Common myeloid progenitor, CD34-positive (primary cell): Measurements from ENCODE around the gene MLLT3.

Experiments used
- CTCF ChIA-PET: fragments of 350-600 bp; sonication (Branson Sonifier 250); formaldehyde crosslinking; loops from one replicate; lab custom pipeline; 2021; ENCODE audit warnings: antibody characterized with exemption; lab: Charles Lee
- POLR2A ChIA-PET: fragments of 350-600 bp; sonication (Branson Sonifier 250); formaldehyde crosslinking; loops from one replicate; lab custom pipeline; 2021; ENCODE audit warnings: antibody characterized with exemption; lab: Charles Lee
- DNase-seq, 3 donors: peaks; one replicate each; pipeline versions ENCODE4 v3.0.0 to v3.0.0-alpha.2; 2013
- H3K27ac ChIP-seq, 2 experiments: 1 replicate in 1 of 2; 2 replicates in 1 of 2; pipeline ENCODE4 v1.7.0; 2013; ENCODE audit warnings: inconsistent platforms in 2 of 2, low read length in 2 of 2, mild to moderate bottlenecking in 2 of 2, low read depth in 1 of 2, moderate library complexity in 1 of 2; ENCODE audit not compliant: severe bottlenecking in 2 of 2, insufficient read depth in 1 of 2, poor library complexity in 1 of 2
- H3K27me3 ChIP-seq, 5 experiments: replicated peaks in 2 of 5; 1 replicate in 3 of 5; 2 replicates in 2 of 5; pipeline versions ENCODE4 v1.6.1 to v1.7.0; 2013; ENCODE audit warnings: low read length in 4 of 5, mild to moderate bottlenecking in 2 of 5, moderate library complexity in 2 of 5, inconsistent platforms in 1 of 5; ENCODE audit not compliant: insufficient read depth in 5 of 5, control insufficient read depth in 4 of 5
- H3K36me3 ChIP-seq, 4 experiments: 1 replicate in 2 of 4; 2 replicates in 2 of 4; pipeline versions ENCODE4 v1.6.1 to v1.7.0; 2013; ENCODE audit warnings: low read length in 3 of 4, control low read depth in 1 of 4, mild to moderate bottlenecking in 1 of 4; ENCODE audit not compliant: control insufficient read depth in 4 of 4, insufficient read depth in 4 of 4
- H3K4me1 ChIP-seq, 4 experiments: 1 replicate in 3 of 4; 2 replicates in 1 of 4; pipeline versions ENCODE4 v1.6.1 to v1.7.1; 2013; ENCODE audit warnings: low read length in 3 of 4, mild to moderate bottlenecking in 3 of 4, control low read depth in 1 of 4, inconsistent platforms in 1 of 4, moderate library complexity in 1 of 4; ENCODE audit not compliant: control insufficient read depth in 4 of 4, insufficient read depth in 4 of 4; ENCODE audit errors: control extremely low read depth in 1 of 4
- H3K4me3 ChIP-seq, 7 experiments: 1 replicate in 4 of 7; 2 replicates in 3 of 7; pipeline versions ENCODE4 v1.5.1 to v1.7.0; 2013; ENCODE audit warnings: mild to moderate bottlenecking in 7 of 7, low read length in 6 of 7, moderate library complexity in 6 of 7, inconsistent platforms in 2 of 7, low read depth in 2 of 7, control low read depth in 1 of 7; ENCODE audit not compliant: insufficient read depth in 4 of 7, control insufficient read depth in 1 of 7; ENCODE audit errors: extremely low read depth in 1 of 7
- H3K9me3 ChIP-seq, 5 experiments: 1 replicate in 4 of 5; 2 replicates in 1 of 5; pipeline versions ENCODE4 v1.6.1 to v1.7.1; 2013; ENCODE audit warnings: low read length in 4 of 5, mild to moderate bottlenecking in 2 of 5, inconsistent platforms in 1 of 5, low read depth in 1 of 5, moderate library complexity in 1 of 5; ENCODE audit not compliant: control insufficient read depth in 4 of 5, insufficient read depth in 2 of 5; ENCODE audit errors: control extremely low read depth in 1 of 5
- WGBS: methylation state at CpG from one replicate; pipeline ENCODE4 v1.1.5; 2013; ENCODE audit not compliant: insufficient coverage; 5-methylcytosine and 5-hydroxymethylcytosine counted together

MLLT3 gene

DNA sequence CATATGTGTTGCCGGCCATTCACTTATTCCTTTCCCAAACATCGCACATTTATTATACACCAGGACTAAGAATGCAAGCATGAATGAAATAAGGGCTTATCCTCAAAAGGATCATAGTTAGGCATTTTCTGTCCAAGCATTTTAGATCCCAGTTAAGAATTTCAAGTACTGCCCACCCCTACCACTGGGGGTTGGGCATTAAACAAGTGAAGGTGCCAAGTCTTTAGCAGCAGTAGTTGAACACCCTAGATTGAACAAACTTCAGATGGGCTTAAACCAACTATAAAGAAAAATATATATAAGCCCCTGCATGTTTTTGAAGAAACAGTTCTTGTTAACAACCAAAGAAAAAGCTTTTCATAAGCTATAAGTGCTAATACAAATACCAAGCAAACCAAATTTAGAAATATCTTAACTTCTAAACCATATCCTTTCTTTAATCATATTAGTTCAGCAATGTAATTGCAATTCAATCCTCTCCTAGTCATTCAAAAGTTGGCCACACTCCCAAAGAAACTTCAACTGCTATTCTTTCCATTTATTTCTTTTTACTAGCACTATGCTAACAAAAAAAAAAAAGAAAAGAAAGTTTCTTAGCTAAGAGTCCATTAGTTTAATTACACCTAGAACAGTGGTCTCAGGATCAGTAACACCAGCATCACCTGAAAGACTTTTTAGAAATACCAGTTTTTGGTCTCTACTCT, 149.8 kb downstream of the MLLT3 start:
- H3K27ac ChIP-seq: no peak overlapping the region
- no peaks in the 10 kb centered on the region for H3K27me3 ChIP-seq
- no peak for DNase-seq
- H3K4me3 ChIP-seq: no peak overlapping the region
- ChIA-PET POLR2A (no interaction called here), CTCF (no interaction called here)
- H3K4me1 ChIP-seq: no peaks in the 10 kb centered on the region
- 100% methylated on average over 2 of the region's 2 CpGs for WGBS
- H3K36me3 ChIP-seq: no peaks in the 10 kb centered on the region
- H3K9me3 ChIP-seq: peaks cover 0 to 6% (median 0%) of the 10 kb centered on the region in 5 experiments

DNA sequence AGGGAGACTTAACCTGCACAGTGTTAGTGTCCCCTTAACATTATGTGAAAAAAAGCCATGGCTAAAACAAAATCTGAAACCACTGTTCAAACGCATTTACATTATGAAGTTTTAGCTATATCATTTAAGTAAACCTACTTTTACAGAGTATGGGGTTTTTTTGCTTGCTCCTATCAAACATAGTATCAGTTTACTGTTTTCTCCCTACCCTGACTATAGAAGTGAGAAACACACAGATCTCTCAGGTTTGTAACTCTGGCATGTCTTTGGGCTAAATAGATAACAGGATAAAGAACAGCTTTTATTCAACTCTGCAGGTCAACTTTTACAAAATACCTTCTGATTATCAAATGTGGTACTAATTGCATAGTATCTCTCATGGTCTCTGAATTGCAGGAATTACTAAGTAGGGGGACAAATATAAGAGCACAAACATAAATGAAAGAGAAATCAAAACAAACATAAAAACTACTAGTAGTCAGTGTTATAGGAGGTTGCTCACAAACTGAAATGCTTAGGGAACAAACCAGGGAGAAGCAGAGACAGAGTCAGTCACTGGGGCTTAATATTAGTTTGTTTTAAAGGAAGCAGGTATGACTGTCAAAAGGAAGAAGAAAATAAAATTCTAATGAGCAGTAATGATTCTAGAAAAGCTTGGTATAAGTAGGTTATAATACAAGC, 155.8 kb downstream of the MLLT3 start:
- no CpG with 5 or more reads among the region's 1 CpG for WGBS
- Histone ChIP-seq H3K4me1 (peaks cover 0 to 4% (median 2%) of the 10 kb centered on the region in 4 experiments), H3K9me3 (peaks cover 0 to 6% (median 0%) of the 10 kb centered on the region in 5 experiments), H3K27ac (no peak overlapping the region), H3K27me3 (no peaks in the 10 kb centered on the region), H3K36me3 (no peaks in the 10 kb centered on the region), H3K4me3 (no peak overlapping the region)
- DNase-seq: no peak
- ChIA-PET CTCF (interaction anchor here (1.0 to 2.0 kb wide), 2 partner anchors 8 to 29 kb away, joined by 3 to 5 read pairs; no protein-coding TSS in a partner anchor), POLR2A (no interaction called here)

- ChIA-PET CTCF (interaction anchor here (2.0 kb wide), 1 partner anchor 11 kb away, joined by 5 read pairs; no protein-coding TSS in a partner anchor), POLR2A (interaction anchor here (0.6 kb wide), 1 partner anchor 82 kb away, joined by 3 read pairs; no protein-coding TSS in a partner anchor)
- WGBS: 100% methylated on average over 2 of the region's 4 CpGs
Observed at GRCh38 chr9:20464242-20464641, 158.1 kb downstream of the MLLT3 start.

DNA sequence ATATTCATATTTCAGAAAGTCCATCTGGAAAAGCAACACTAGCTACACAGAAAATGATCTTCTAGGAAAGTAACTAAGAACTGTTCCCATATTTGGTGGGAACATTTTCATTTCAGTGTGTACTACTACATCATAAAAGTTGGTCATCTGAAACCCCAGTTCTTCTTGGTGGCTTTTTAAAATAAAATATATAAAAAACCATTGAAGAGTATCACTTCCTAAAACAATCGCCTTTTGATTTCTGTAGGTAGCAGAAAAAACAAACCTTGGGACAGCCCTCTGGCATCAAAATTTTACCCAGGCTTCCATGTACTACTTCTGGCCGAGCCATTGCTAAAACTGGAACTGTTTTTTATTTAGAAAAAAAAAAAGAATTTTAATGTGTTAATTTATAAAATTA, 158.5 kb downstream of the MLLT3 start:
- WGBS: no CpG with 5 or more reads among the region's 2 CpGs

More at GRCh38 chr9:20464242-20464641, 158.1 kb downstream of the MLLT3 start:
- Histone ChIP-seq H3K36me3 (no peaks in the 10 kb centered on the region), H3K4me1 (peaks cover 0 to 6% (median 2%) of the 10 kb centered on the region in 4 experiments), H3K4me3 (no peak overlapping the region), H3K9me3 (peaks cover 0 to 3% (median 0%) of the 10 kb centered on the region in 5 experiments), H3K27me3 (no peaks in the 10 kb centered on the region), H3K27ac (no peak overlapping the region)
- DNase-seq: no peak

GRCh38 chr9:20462410-20462809, 159.9 kb downstream of the MLLT3 start:
- POLR2A ChIA-PET: no interaction called here

More for the DNA sequence above, 158.5 kb downstream of the MLLT3 start:
- ChIA-PET CTCF (no interaction called here), POLR2A (interaction anchor here (0.6 kb wide), 1 partner anchor 82 kb away, joined by 3 read pairs; no protein-coding TSS in a partner anchor)
- DNase-seq: no peak
- Histone ChIP-seq H3K27ac (no peak overlapping the region), H3K4me1 (peaks cover 0 to 6% (median 2%) of the 10 kb centered on the region in 4 experiments), H3K36me3 (no peaks in the 10 kb centered on the region), H3K4me3 (no peak overlapping the region), H3K9me3 (no peaks in the 10 kb centered on the region), H3K27me3 (no peaks in the 10 kb centered on the region)

GRCh38 chr9:20447291-20447690, 175.0 kb downstream of the MLLT3 start:
- Histone ChIP-seq H3K4me1 (peaks cover 0 to 7% (median 2%) of the 10 kb centered on the region in 4 experiments), H3K4me3 (no peak overlapping the region), H3K27ac (no peak overlapping the region), H3K36me3 (peaks cover 0 to 10% (median 6%) of the 10 kb centered on the region in 4 experiments), H3K27me3 (no peaks in the 10 kb centered on the region), H3K9me3 (no peaks in the 10 kb centered on the region)
- ChIA-PET CTCF (no interaction called here), POLR2A (no interaction called here)
- DNase-seq: no peak

More at GRCh38 chr9:20462410-20462809, 159.9 kb downstream of the MLLT3 start:
- Histone ChIP-seq H3K4me1 (peaks cover 0 to 6% (median 2%) of the 10 kb centered on the region in 4 experiments), H3K9me3 (no peaks in the 10 kb centered on the region), H3K27me3 (no peaks in the 10 kb centered on the region), H3K36me3 (no peaks in the 10 kb centered on the region), H3K4me3 (no peak overlapping the region), H3K27ac (no peak overlapping the region)
- WGBS: 92% methylated on average over 2 of the region's 3 CpGs
- DNase-seq: no peak
- CTCF ChIA-PET: no interaction called here

DNA sequence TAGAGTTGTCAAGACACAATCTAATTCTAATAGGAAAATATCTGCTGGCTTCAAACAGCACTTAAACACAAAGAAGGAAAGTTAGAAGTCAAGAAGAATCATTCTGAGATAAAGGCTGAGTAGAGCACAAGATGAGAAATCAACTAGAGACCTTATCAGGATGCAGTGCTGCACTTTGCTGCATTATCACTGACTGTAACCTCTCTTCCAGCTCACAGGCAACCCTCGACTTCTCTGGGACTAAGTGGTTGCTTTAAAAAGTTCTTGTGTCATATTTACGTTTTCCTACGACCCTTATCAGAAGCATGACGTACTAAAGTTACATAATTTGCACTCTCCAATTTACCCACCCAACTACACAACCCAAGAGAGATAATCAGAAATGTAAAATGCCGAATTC, 176.1 kb downstream of the MLLT3 start:
- Histone ChIP-seq H3K4me3 (no peak overlapping the region), H3K4me1 (peaks cover 3 to 17% (median 12%) of the 10 kb centered on the region in 4 experiments), H3K36me3 (peaks cover 0 to 10% (median 6%) of the 10 kb centered on the region in 4 experiments), H3K9me3 (no peaks in the 10 kb centered on the region), H3K27ac (no peak overlapping the region), H3K27me3 (no peaks in the 10 kb centered on the region)
- 88% methylated on average over 1 of the region's 5 CpGs for WGBS
- CTCF ChIA-PET: no interaction called here
- POLR2A ChIA-PET: no interaction called here
- DNase-seq: no peak
